HEK293 (cell line): ENCODE data around the gene FBXW2.
"Not testable (repeated sequence)": the region's sequence is repeated elsewhere in the genome, so short reads cannot be mapped to it uniquely, and the experiment has no call there.

Experiments
- CTCF ChIA-PET: fragments of 350-600 bp; formaldehyde crosslinking; extraction: SDS; loops from one replicate; lab custom pipeline; 2021; ENCODE audit warnings: antibody characterized with exemption; lab: Yijun Ruan, JAX
- POLR2A ChIA-PET: fragments of 300-600 bp; formaldehyde crosslinking; extraction: SDS; loops from one replicate; lab custom pipeline; 2020; ENCODE audit warnings: antibody characterized with exemption, inconsistent platforms; lab: Yijun Ruan, JAX
- H3K27ac ChIP-seq: fragments of 200-500 bp; sonication (Bioruptor generic); 2 replicates; pipeline ENCODE4 v1.5.1; 2014; ENCODE audit warnings: low read depth, low read length, control low read depth, inconsistent platforms; ENCODE audit errors: extremely low read depth
- H3K36me3 ChIP-seq, 2 experiments: fragments of 200-500 bp in 1 of 2; sonication (Bioruptor generic) in 1 of 2; 1 replicate in 1 of 2; 2 replicates in 1 of 2; pipeline ENCODE4 v1.5.1; 2014 to 2017; ENCODE audit warnings: inconsistent platforms in 2 of 2, low read length in 2 of 2; ENCODE audit not compliant: control insufficient read depth in 2 of 2, insufficient read depth in 1 of 2
- H3K4me1 ChIP-seq: fragments of 200-500 bp; sonication (Bioruptor generic); 2 replicates; pipeline ENCODE4 v1.5.1; 2014; ENCODE audit warnings: mild to moderate bottlenecking, low read length, inconsistent platforms; ENCODE audit not compliant: control insufficient read depth, insufficient read depth
- H3K4me3 ChIP-seq: 2 replicates; pipeline ENCODE4 v1.5.1; 2011; ENCODE audit warnings: low read depth, mild to moderate bottlenecking, control low read depth, low read length, moderate library complexity
- H3K9me3 ChIP-seq: fragments of 200-500 bp; sonication (Bioruptor generic); 2 replicates; pipeline ENCODE4 v1.5.1; 2014; ENCODE audit warnings: low read depth, low read length, inconsistent platforms; ENCODE audit not compliant: control insufficient read depth, insufficient read depth
- CTCF ChIP-seq: fragments of 450-650 bp; formaldehyde crosslinking; IDR thresholded peaks from 2 replicates; pipeline ENCODE4 v1.5.1; 2016; ENCODE audit warnings: missing biosample characterization, missing genetic modification characterization
- GFI1B ChIP-seq: fragments of 450-650 bp; formaldehyde crosslinking; IDR thresholded peaks from 2 replicates; pipeline ENCODE4 v1.5.1; 2016; ENCODE audit warnings: missing biosample characterization, missing genetic modification characterization
- INSM2 ChIP-seq: fragments of 450-650 bp; formaldehyde crosslinking; IDR thresholded peaks from 2 replicates; pipeline ENCODE4 v1.5.1; 2016; ENCODE audit warnings: missing biosample characterization, missing genetic modification characterization
- MYNN ChIP-seq: fragments of 450-650 bp; formaldehyde crosslinking; IDR thresholded peaks from 2 replicates; pipeline ENCODE4 v1.5.1; 2016; ENCODE audit warnings: missing biosample characterization, missing genetic modification characterization, borderline replicate concordance
- ZBTB1 ChIP-seq: fragments of 450-650 bp; formaldehyde crosslinking; IDR thresholded peaks from 2 replicates; pipeline ENCODE4 v1.5.1; 2016; ENCODE audit warnings: missing biosample characterization, missing genetic modification characterization
- ZBTB49 ChIP-seq: fragments of 450-650 bp; formaldehyde crosslinking; IDR thresholded peaks from 2 replicates; pipeline ENCODE4 v1.5.1; 2016; ENCODE audit warnings: missing biosample characterization, missing genetic modification characterization, low read depth
- ZBTB8A ChIP-seq: fragments of 450-650 bp; formaldehyde crosslinking; IDR thresholded peaks from 2 replicates; pipeline ENCODE4 v1.5.1; 2016; ENCODE audit warnings: missing biosample characterization, missing genetic modification characterization
- ZNF10 ChIP-seq: fragments of 450-650 bp; formaldehyde crosslinking; IDR thresholded peaks from 2 replicates; pipeline ENCODE4 v1.5.1; 2017; ENCODE audit warnings: missing biosample characterization, missing genetic modification characterization
- ZNF114 ChIP-seq: fragments of 450-650 bp; formaldehyde crosslinking; IDR thresholded peaks from 2 replicates; pipeline ENCODE4 v1.5.0; 2017; ENCODE audit warnings: missing biosample characterization, missing genetic modification characterization
- ZNF19 ChIP-seq: fragments of 450-650 bp; formaldehyde crosslinking; IDR thresholded peaks from 2 replicates; pipeline ENCODE4; 2016; ENCODE audit warnings: missing biosample characterization, missing genetic modification characterization, low read depth
- ZNF214 ChIP-seq: fragments of 450-650 bp; formaldehyde crosslinking; IDR thresholded peaks from 2 replicates; pipeline ENCODE4 v1.5.1; 2017; ENCODE audit warnings: missing biosample characterization, mild to moderate bottlenecking, missing genetic modification characterization, borderline replicate concordance
- ZNF274 ChIP-seq, 2 experiments: fragments of 200-500 bp in 1 of 2; fragments of 450-650 bp in 1 of 2; sonication (Bioruptor generic) in 1 of 2; formaldehyde crosslinking in 1 of 2; IDR thresholded peaks; 2 replicates each; pipeline versions ENCODE4 v1.5.1 to v1.6.1; 2014 to 2016; ENCODE audit warnings: borderline replicate concordance in 1 of 2, inconsistent platforms in 1 of 2, low read length in 1 of 2, missing biosample characterization in 1 of 2, missing genetic modification characterization in 1 of 2
- ZNF335 ChIP-seq: fragments of 450-650 bp; formaldehyde crosslinking; conservative IDR thresholded peaks from 2 replicates; pipeline ENCODE4 v1.5.1; 2016; ENCODE audit warnings: missing biosample characterization, missing genetic modification characterization
- ZNF433 ChIP-seq: fragments of 450-650 bp; formaldehyde crosslinking; IDR thresholded peaks from 2 replicates; pipeline ENCODE4 v1.5.1; 2016; ENCODE audit warnings: missing biosample characterization, missing genetic modification characterization, low read depth
- ZNF544 ChIP-seq: fragments of 450-650 bp; formaldehyde crosslinking; IDR thresholded peaks from 2 replicates; pipeline ENCODE4 v1.5.0; 2017; ENCODE audit warnings: missing biosample characterization, missing genetic modification characterization
- ZNF645 ChIP-seq: fragments of 450-650 bp; formaldehyde crosslinking; IDR thresholded peaks from 2 replicates; pipeline ENCODE4; 2016; ENCODE audit warnings: missing biosample characterization, missing genetic modification characterization
- ZNF843 ChIP-seq: fragments of 450-650 bp; formaldehyde crosslinking; IDR thresholded peaks from 2 replicates; pipeline ENCODE4 v1.5.1; 2016; ENCODE audit warnings: missing biosample characterization, missing genetic modification characterization

Gene FBXW2

GRCh38 chr9:120750421-120750820, 42.8 kb downstream of the FBXW2 start:
- Histone ChIP-seq H3K4me3 (no peak overlapping the region), H3K4me1 (no peaks in the 10 kb centered on the region), H3K9me3 (no peaks in the 10 kb centered on the region), H3K27ac (no peak overlapping the region), H3K36me3 (no peaks in the 10 kb centered on the region)
- POLR2A ChIA-PET, result no interaction called here
- TF ChIP-seq INSM2, result no peak
- no peak for TF ChIP-seq ZNF214 (tag by site-specific recombination)
- TF ChIP-seq MYNN (tag by site-specific recombination), result no peak
- TF ChIP-seq ZNF114 (tag by site-specific recombination), result no peak
- TF ChIP-seq ZNF544, result no peak
- TF ChIP-seq ZNF10, result no peak
- TF ChIP-seq ZNF645 (tag by site-specific recombination), result no peak
- no peak for TF ChIP-seq ZNF433 (tag by site-specific recombination)
- no peak for TF ChIP-seq ZNF335
- no peak for TF ChIP-seq ZBTB1 (tag by site-specific recombination)
- TF ChIP-seq ZNF274 (IDR thresholded peaks at IDR 0.05; ENCODE audit: low read length), result no peak
- no peak for TF ChIP-seq ZNF274 (tag by site-specific recombination; IDR thresholded peaks at IDR 0.05; ENCODE audit: borderline replicate concordance)
- TF ChIP-seq CTCF (tag by site-specific recombination), result no peak
- TF ChIP-seq GFI1B (tag by site-specific recombination), result no peak
- no peak for TF ChIP-seq ZNF19 (tag by site-specific recombination)
- TF ChIP-seq ZBTB49, result no peak
- no peak for TF ChIP-seq ZBTB8A (tag by site-specific recombination)
- no peak for TF ChIP-seq ZNF843
- CTCF ChIA-PET, result interaction anchor here (0.6 to 2.6 kb wide), 3 partner anchors 187 to 401 kb away, joined by 3 to 9 read pairs (median 3); no protein-coding TSS in a partner anchor

- H3K9me3 ChIP-seq, CTCF ChIA-PET: not testable (repeated sequence)
Measured at GRCh38 chr9:120746366-120746765, 46.9 kb downstream of the FBXW2 start.

More at GRCh38 chr9:120746366-120746765, 46.9 kb downstream of the FBXW2 start:
- H3K4me1 ChIP-seq, H3K27ac ChIP-seq, POLR2A ChIA-PET, H3K36me3 ChIP-seq, H3K4me3 ChIP-seq: not testable (repeated sequence)
